HPDE6-E6E7 (cell line): ENCODE data around the gene DENND4A.

Source experiments
- DNase-seq: peaks from one replicate; pipeline ENCODE4 v3.0.0; 2011; ENCODE audit warnings: missing footprints; ENCODE audit errors: extremely low spot score

DENND4A gene

GRCh38 chr15:65666257-65666656, 125.8 kb downstream of the DENND4A start:
- DNase-seq, result no peak

DNA sequence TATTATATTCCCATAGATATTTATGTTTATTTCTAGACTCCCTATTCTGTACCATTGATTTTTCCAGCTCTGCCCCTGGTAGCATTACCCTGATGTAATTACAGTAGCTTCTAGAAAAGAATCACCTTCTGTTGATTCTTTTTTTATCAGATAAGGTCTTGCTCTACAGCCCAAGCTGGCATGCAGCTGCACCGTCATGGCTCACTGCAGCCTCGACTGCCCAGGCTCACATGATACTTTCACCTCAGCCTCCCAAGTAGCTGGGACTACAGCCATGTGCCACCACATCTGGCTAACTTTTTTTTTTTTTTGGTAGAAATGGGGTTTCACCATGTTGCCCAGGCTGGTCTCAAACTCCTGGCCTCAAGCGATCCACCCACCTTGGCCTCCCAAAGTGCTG, 128.6 kb downstream of the DENND4A start:
- DNase-seq, result no peak

DNA sequence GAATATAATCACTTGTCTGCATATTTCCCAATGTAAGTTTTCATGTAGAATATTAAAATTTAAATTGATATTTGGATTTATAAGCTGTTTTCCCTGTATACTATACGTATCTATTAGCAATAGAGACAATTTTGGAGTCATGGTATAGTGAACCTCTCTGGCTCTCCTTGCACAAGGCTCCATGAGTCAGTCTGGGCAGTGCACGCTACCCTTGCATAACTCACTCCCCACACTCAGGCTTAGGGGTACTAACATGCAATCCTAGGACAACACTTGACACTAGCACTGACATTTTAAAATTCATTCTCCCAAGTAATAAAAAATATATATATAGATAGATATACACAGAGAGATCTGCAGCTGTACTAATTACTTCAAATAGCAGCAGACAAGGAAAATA, 131.2 kb downstream of the DENND4A start:
- no peak for DNase-seq

- DNase-seq, result no peak
These were observed 132.5 kb downstream of the DENND4A start for GRCh38 chr15:65659502-65660052.

- no peak for DNase-seq
These were observed 136.6 kb downstream of the DENND4A start for GRCh38 chr15:65655457-65655856.

DNA sequence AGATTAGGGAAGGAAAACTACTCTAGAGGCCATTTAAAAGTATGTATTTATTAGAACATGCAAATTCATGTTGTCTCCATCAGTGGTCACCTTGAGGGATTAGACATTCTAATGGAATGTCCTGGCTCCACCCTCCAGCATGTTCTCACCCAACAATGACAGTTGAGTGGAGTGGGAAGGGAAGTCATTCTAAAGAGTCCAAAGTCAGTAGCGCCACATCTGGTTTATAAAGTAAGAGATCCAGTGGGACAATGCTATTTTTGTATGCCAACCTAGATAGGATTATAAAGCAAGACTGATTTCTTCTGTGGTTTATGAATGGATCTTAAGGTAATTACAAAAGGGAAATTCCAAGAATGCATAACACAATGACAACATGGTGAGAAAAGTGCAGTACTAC, 137.1 kb downstream of the DENND4A start:
- DNase-seq, result no peak

GRCh38 chr15:65653801-65654521, 138.1 kb downstream of the DENND4A start:
- no peak for DNase-seq

GRCh38 chr15:65653341-65653740, 138.8 kb downstream of the DENND4A start:
- DNase-seq, result no peak

DNA sequence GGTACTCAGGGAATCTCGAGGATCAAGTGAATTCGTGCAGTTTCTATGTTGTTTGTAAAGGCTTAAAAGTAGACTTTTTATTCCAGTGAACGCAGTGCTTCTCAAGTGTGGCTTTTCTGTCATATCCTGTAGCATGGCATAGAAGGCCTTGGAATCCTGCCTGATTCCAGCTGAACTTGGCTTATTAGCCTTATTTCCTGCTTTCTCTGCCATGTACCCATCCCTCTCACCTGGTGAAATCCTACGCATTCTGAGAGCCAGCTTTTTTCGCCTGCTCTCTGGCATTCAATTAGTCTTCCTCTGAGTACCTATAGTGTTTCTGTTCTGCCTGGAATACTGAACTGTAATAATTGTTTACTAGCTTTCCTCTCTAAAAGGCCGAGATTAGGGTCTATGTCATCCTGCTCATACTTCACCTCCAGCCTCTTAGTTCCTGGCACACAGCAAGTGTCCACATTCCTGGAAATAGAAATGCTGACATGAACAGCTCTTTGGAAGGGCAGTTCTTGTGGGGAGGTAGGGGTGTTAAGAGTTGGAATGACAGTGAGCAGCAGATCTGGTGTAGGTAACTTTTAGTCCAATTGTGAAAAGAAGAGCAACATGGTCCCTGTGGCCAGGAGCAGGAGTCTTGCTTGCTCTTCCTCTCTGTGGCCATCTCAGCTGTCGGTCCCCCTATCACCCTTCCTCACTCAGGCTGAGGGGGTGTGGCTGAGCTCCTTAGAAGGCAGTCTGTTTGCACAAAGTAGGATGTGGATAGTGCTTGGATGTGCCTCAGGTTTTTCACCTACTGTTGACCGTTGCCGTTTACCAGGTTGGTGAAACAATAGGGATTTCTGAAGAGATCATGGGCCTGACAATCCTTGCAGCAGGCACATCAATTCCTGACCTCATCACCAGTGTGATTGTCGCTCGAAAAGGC, 140.0 kb downstream of the DENND4A start:
- no peak for DNase-seq

- DNase-seq, result no peak
These were observed 141.1 kb downstream of the DENND4A start for GRCh38 chr15:65651042-65651322.

GRCh38 chr15:65650312-65651041, 141.6 kb downstream of the DENND4A start:
- DNase-seq, result no peak

DNA sequence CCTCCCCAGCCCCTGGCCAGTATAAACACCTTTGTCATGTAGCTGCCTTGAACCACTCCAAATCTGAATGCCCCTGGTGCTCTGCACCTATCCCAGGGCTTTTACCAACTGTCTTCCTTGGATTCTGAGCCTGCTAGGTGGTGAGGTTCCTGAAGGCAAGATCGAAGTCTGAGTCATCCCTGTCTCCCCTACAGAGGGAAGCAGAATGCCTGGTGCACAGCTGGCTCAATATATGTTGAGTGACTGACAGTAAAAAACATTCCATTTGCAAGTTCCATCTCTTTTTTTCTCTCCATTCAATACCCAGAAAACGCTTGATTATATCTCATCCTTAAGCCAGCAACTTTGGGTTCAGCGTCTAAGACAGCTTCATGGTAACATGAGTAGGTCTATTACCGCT, 145.6 kb downstream of the DENND4A start:
- no peak for DNase-seq

DNA sequence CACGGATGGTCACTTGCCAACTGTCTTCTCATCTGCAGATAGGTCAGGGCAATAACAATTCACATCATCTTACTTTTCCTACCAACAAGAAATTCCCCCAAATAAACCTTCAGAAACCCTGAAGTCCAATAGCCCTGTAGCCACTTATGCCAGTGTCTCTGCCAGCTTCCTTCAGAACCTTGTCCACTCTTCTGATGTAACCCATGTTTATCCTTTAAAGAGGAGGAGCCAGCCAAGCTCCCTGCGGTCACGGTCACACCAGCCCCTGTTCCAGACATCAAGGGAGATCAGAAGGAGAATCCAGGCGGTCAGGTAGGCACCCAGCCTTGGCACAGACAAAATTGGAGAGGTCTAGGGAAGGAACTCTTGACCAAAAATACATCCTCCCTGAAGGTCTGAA, 146.7 kb downstream of the DENND4A start:
- no peak for DNase-seq

DNA sequence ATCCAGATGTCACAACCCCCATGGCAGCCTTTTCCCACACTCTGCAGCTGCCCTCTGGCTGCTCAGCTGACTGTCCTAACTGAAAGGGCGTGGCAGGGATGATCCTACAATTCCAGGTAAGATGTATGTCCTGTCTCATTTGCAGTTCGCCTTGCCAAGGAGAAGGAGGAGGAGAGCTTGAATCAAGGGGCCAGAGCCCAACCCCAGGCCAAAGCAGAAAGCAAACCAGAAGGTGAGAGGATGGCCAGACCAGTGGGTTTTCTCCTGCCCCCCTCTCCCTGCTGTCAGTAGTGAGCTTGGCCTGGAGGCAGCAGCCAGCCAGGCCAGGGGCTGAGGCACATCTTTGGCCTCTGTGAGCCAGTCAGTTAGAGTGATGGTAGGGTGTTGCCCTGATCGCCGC, 147.8 kb downstream of the DENND4A start:
- no peak for DNase-seq

DNA sequence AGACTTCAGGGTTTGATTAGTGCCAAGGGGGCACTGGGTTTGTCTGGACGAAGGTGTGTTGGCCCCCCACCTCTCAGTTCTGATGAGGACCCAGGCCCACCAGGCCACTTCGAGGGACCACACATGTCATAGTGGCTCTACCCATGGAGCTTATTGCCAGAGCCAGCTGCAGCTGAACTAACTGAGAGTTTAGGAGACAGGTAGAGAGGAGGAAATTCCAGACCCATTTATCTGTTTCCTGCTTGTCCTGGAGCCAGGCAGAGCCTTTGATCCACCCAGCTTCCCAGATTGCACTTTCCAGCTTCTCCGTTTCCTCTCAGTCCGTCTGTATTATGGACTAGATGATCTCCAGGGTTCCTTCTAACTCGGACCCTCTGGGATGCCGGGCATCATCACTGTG, 149.5 kb downstream of the DENND4A start:
- DNase-seq, result no peak

DNA sequence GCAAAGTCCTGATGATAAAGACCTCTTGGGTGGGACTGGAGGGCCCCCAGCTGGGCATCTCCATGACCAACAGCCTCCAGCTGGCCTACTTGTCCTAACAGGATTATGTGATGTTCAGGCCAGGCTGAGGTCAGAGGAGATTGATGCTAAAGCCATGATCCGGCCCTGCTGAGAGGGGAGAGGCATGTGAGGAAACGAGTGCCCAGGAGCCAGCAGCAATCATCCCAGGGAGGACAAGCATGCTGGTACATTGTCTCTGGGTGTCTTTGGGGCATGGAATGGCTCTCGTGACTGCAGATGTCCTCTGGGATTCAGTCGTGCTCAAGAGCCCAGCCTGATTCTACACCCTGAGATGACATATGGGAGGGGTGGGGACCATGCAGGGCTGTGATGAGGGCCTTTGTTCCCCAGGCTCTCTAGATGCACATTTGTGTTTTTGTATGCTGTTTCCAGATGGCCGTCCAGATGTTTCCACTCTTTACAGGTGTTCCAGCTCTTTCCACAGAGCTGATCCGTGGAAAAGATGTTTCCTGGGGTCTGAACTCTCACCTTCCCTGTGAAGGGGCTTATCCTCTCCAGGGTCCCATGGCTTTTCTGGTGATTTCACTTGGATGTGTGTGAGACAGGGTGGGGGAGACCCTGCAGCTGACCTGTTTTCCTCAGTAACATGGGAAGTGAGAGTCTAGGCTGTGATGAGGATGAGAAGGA, 150.2 kb downstream of the DENND4A start:
- DNase-seq, result no peak

DNA sequence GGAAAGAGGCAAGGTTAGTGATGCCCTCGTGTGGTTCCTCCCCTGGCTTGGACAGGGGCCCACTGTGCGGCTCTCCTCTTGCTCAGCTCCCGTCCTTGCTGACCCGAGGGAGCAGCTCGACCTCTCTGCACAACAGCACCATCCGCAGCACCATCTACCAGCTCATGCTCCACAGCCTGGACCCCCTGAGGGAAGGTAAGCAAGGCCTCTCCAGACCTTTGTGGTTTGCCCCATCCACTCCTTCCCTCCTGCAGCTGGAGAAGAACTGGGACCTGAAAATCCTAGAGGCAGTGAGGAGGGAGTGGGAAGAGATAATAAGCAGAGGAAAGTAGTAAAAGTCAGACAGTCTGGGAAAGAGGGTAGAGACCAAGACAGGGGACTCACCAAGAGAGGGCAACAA, 152.6 kb downstream of the DENND4A start:
- DNase-seq, result no peak

DNA sequence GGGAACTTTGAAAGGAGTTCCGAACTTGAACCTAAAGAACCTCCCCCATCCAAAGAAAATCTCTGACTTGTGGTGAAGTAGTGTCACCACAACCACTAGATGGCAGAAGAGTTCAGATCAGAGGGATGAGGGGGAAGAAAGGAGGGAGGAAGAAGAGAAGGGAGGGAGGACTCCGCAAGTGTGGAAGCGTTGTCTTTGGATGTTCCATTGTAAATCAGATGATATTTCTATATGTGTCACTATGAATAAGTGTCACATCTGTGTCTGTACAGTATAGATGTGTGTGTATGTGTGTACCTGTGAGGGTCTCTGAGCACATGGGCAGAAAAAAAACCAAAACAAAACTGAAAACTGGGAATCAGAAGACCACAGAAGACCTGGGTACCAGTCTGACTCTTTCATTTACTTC, 153.4 kb downstream of the DENND4A start:
- DNase-seq, result peak; percentile 63

DNA sequence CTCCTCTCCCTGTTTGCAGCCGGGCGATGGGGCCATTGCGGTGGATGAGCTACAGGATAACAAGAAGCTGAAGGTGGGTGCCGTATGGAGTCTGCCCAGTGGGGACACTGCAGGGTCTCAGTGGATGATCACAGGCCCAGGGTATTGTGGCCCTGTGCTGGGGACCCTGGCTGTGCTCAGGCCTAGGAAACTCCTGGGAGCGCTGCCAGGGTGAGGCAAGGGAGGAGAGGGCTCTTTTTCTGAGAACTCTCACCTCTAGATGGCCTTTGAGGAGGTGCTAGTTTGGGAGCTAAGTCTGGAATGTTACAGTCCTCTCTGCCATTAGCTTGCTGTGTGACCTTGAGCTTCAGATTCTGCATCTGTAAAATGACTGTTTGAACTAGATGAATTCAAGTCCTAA, 154.0 kb downstream of the DENND4A start:
- no peak for DNase-seq

DNA sequence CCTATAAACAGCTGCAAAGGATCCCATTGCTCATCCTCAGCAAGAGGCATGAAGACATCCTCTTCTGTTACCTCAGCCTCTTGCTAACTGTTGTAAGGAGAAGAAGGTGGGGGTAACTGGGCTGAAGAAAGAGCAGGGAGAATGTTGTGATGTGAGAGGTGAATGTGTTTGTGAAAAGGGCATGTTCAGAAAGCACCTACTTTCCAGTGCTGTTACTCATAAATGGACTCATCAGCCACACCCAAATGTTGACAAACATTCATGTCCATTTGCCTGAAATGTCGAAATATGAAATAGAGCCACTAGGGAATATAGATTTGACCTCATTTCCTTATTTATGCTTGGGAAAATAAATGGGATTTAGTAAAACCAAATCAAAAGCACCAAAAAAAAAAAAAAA, 157.7 kb downstream of the DENND4A start:
- DNase-seq, result no peak

DNA sequence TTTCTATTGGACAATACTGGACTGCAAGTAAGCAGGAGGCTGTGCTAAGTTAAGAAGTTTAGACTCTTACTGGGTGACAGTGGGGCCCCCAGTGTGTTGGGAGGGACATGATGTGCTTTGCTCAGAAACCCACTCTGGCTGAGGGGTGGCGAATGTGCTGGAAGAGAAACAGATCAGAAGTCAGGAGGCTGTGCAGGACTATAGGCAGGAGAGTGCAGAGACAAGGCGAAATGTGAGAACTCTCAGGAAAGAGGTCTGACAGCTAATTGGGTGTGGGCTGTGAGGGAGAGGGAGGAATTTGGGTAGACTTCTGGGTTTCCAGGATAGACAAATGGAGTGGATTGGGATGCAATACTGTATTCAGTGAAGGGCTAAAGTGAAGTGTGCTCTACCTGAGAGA, 158.3 kb downstream of the DENND4A start:
- no peak for DNase-seq
